Calu3 (cell line): ENCODE data around the gene TOR3A. TPM values are rescaled to one million over a fixed set of nuclear protein-coding genes. Genes with fewer than 3 reads are reported as not detected.
"Not testable (repeated sequence)": the region's sequence is repeated elsewhere in the genome, so short reads cannot be mapped to it uniquely, and the experiment has no call there.

Experiments
- BruUV-seq: library from RNA; stranded (reverse); fragments of 400-500 nt; replicated peaks from 2 replicates; lab custom pipeline; 2021; lab: Mats Ljungman, UMichigan
- CTCF ChIA-PET: fragments of 300-600 bp; sonication (Branson Sonifier 250); formaldehyde crosslinking; loops from one replicate; lab custom pipeline; 2022; ENCODE audit warnings: antibody characterized with exemption; lab: Charles Lee
- DNase-seq: peaks from one replicate; pipeline ENCODE4 v3.0.0; 2022
- H3K27ac Mint-ChIP-seq: one replicate; pipeline ENCODE4 v1.8.0; 2022; ENCODE audit warnings: mixed read lengths; ENCODE audit not compliant: unreplicated experiment
- H3K27me3 Mint-ChIP-seq: one replicate; pipeline ENCODE4 v1.8.0; 2022; ENCODE audit warnings: mixed read lengths; ENCODE audit not compliant: unreplicated experiment
- H3K36me3 Mint-ChIP-seq: one replicate; pipeline ENCODE4 v1.8.0; 2022; ENCODE audit warnings: mild to moderate bottlenecking, moderate library complexity, mixed read lengths; ENCODE audit not compliant: insufficient read depth, unreplicated experiment
- H3K4me1 Mint-ChIP-seq: one replicate; pipeline ENCODE4 v1.8.0; 2022; ENCODE audit warnings: mild to moderate bottlenecking, low read depth, mixed read lengths; ENCODE audit not compliant: unreplicated experiment
- H3K4me3 Mint-ChIP-seq: one replicate; pipeline ENCODE4 v1.8.0; 2022; ENCODE audit warnings: mild to moderate bottlenecking, low read depth, moderate library complexity, mixed read lengths; ENCODE audit not compliant: unreplicated experiment
- H3K9me3 Mint-ChIP-seq: one replicate; pipeline ENCODE4 v1.8.0; 2022; ENCODE audit warnings: low read depth, mixed read lengths; ENCODE audit not compliant: unreplicated experiment
- intact Hi-C: fragments of 100-400 bp; cut with micrococcal nuclease; formaldehyde crosslinking; loops from one replicate; pipeline ENCODE4 v1.10.0; 2022; ENCODE audit not compliant: unreplicated experiment
- total RNA-seq: library from RNA; stranded (reverse); gene quantifications from 2 replicates; pipeline ENCODE4 v1.2.3, GENCODE V29; 2022
- TF ChIP-seq, protein P1 (sequence below): fragments of 200-600 bp; IDR thresholded peaks from one replicate; pipeline ENCODE4 v1.8.0; 2022; ENCODE audit warnings: antibody characterized with exemption; ENCODE audit not compliant: unreplicated experiment

TOR3A gene
- total RNA-seq, 1 experiment from 2014 or later, result 38.8 TPM

DNA sequence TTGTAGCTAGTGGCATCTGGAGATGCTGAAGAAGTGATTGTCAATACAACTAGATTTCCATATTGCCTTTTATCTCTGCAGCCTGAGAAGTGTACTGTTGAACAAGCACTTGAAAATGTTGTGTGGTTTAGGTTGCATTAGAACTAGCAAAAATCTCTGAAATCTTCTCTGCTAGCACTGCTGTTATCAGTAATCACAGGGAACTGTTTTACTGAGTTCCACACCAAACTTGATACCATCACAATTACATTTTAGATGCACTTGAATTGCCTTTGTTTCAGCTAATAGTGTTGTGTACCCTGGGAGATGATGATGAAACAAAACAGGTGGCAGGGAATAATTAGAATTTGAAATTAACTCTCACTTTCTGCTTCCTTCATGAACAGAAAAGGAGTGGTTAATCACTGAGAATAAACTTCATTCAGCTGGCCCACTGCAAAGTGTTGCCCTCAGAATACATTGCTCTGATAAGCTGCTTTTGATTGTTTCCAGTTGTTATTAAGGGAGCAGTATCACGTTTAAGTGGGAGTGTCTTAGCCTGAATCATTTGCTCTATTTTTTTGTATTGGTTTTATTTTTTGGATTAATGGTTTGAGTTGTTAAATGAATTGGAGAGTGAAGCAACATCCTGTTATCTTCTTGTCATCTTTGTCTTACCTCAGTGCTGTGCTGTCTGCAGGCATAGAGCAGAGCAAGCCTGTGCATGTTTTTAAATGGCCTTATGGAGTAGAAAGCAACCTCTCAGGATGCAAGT is 43.2 kb upstream of the TOR3A start:
- H3K4me1 Mint-ChIP-seq, result peaks cover 47% of the 10 kb centered on the region

DNA sequence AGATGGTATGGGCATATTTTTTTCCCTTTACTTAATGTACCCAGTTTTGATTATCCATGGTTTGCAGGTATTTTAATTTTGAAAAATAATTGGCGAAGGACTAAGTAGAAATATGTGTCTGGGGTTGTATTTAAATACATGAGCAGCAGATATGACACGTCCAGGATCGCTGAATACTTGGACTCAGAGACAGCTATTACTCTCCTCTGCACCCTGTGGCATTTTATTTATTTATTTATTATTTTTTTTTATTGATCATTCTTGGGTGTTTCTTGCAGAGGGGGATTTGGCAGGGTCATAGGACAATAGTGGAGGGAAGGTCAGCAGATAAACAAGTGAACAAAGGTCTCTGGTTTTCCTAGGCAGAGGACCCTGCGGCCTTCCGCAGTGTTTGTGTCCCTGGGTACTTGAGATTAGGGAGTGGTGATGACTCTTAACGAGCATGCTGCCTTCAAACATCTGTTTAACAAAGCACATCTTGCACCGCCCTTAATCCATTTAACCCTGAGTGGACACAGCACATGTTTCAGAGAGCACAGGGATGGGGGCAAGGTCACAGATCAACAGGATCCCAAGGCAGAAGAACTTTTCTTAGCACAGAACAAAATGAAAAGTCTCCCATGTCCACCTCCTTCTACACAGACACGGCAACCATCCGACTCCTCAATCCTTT is 42.2 kb upstream of the TOR3A start:
- CTCF ChIA-PET, result interaction anchor here (0.6 kb wide), 1 partner anchor 62 kb away, joined by 4 read pairs; no protein-coding TSS in a partner anchor
- H3K4me3 Mint-ChIP-seq, H3K36me3 Mint-ChIP-seq, BruUV-seq, H3K27me3 Mint-ChIP-seq, H3K27ac Mint-ChIP-seq, H3K9me3 Mint-ChIP-seq, DNase-seq, intact Hi-C loops: not testable (repeated sequence)
- peaks cover 38% of the 10 kb centered on the region for H3K4me1 Mint-ChIP-seq

More for the DNA sequence above, 43.2 kb upstream of the TOR3A start:
- no peak for DNase-seq
- intact Hi-C loops, result no loop called here
- no peaks in the 10 kb centered on the region for H3K36me3 Mint-ChIP-seq
- no peaks in the 10 kb centered on the region for H3K27me3 Mint-ChIP-seq
- TF ChIP-seq, protein P1, sequence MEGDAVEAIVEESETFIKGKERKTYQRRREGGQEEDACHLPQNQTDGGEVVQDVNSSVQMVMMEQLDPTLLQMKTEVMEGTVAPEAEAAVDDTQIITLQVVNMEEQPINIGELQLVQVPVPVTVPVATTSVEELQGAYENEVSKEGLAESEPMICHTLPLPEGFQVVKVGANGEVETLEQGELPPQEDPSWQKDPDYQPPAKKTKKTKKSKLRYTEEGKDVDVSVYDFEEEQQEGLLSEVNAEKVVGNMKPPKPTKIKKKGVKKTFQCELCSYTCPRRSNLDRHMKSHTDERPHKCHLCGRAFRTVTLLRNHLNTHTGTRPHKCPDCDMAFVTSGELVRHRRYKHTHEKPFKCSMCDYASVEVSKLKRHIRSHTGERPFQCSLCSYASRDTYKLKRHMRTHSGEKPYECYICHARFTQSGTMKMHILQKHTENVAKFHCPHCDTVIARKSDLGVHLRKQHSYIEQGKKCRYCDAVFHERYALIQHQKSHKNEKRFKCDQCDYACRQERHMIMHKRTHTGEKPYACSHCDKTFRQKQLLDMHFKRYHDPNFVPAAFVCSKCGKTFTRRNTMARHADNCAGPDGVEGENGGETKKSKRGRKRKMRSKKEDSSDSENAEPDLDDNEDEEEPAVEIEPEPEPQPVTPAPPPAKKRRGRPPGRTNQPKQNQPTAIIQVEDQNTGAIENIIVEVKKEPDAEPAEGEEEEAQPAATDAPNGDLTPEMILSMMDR, result no peak
- no TSS peak for BruUV-seq
- CTCF ChIA-PET, result interaction anchor here (0.6 kb wide), 1 partner anchor 63 kb away, joined by 4 read pairs; no protein-coding TSS in a partner anchor
- H3K9me3 Mint-ChIP-seq, result no peaks in the 10 kb centered on the region
- H3K27ac Mint-ChIP-seq, result no peak overlapping the region
- H3K4me3 Mint-ChIP-seq, result no peak overlapping the region

DNA sequence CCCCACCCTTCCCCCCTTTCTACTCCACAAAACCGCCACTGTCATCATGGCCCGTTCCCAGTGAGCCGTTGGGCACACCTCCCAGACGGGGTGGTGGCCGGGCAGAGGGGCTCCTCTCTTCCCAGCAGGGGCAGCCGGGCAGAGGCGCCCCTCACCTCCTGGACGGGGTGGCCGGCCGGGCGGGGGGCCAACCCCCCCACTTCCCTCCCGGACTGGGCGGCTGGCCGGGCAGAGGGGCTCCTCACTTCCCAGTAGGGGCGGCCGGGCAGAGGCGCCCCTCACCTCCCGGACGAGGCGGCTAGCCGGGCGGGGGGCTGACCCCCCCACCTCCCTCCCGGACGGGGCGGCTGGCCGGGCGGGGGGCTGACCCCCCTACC is 41.7 kb upstream of the TOR3A start:
- DNase-seq, H3K27me3 Mint-ChIP-seq, H3K36me3 Mint-ChIP-seq, H3K27ac Mint-ChIP-seq, BruUV-seq, H3K4me3 Mint-ChIP-seq, H3K9me3 Mint-ChIP-seq, CTCF ChIA-PET, intact Hi-C loops: not testable (repeated sequence)
- peaks cover 33% of the 10 kb centered on the region for H3K4me1 Mint-ChIP-seq

DNA sequence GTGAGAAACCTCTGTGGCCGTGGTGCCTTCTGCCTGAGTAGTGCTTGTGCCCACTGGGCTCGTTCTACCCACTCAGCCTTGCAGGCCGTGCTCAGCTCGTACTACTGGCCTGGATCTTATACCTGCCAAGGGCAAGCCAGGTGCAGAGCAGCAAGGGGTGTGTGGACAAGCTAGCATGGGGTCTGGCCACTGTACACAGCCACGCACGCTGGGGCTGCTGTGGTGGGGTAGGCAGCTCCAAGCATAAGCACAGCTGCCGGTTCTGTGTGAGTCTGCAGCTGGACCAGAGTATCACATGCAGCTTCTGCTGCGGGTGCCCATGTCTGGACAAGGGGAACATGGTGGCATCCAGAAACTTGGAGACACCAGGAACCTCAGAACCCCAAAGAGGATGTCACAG is 39.8 kb upstream of the TOR3A start:
- H3K9me3 Mint-ChIP-seq, result no peaks in the 10 kb centered on the region
- no peak overlapping the region for H3K4me3 Mint-ChIP-seq
- H3K27ac Mint-ChIP-seq, result no peak overlapping the region
- no peak for DNase-seq
- CTCF ChIA-PET, result interaction anchor here (0.6 kb wide), 2 partner anchors 87 to 1289 kb away, joined by 3 read pairs; no protein-coding TSS in a partner anchor
- H3K36me3 Mint-ChIP-seq, result no peaks in the 10 kb centered on the region
- intact Hi-C loops, result no loop called here
- H3K4me1 Mint-ChIP-seq, result peaks cover 17% of the 10 kb centered on the region
- TF ChIP-seq, protein P1, result no peak
- no peaks in the 10 kb centered on the region for H3K27me3 Mint-ChIP-seq
- no TSS peak for BruUV-seq

DNA sequence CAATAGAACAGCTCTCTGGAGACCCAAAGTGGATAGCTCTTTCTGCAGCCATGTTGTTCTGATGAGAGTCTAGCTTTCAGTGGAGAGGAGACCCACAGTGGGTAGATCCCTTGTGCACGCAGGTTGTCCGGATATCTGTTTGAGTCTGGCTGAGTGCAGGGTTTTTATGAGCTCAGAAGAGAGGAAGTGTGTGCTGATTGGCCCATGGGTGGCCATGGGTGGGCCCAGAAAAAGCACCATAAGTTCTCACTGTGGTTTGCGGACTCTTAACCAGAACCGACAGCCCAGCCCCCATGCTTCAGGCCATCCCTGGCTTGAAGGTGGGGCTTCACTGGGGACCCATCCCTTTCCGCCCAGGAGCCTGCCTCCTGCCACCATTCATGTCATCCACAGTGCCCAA is 39.2 kb upstream of the TOR3A start:
- no peak overlapping the region for H3K4me3 Mint-ChIP-seq
- no peak overlapping the region for H3K27ac Mint-ChIP-seq
- H3K27me3 Mint-ChIP-seq, result no peaks in the 10 kb centered on the region
- H3K9me3 Mint-ChIP-seq, result no peaks in the 10 kb centered on the region
- BruUV-seq, result no TSS peak
- H3K36me3 Mint-ChIP-seq, result no peaks in the 10 kb centered on the region
- peaks cover 17% of the 10 kb centered on the region for H3K4me1 Mint-ChIP-seq
- TF ChIP-seq, protein P1, result no peak
- DNase-seq, result no peak
- intact Hi-C loops, result no loop called here
- CTCF ChIA-PET, result interaction anchor here (0.6 kb wide), 1 partner anchor 1288 kb away, joined by 3 read pairs; no protein-coding TSS in a partner anchor
